ENCODE results near the gene SH2D4B.
A peak's percentile ranks its signal among the peaks of the same experiment; 100 is the strongest.
"Not testable (repeated sequence)": the region's sequence is repeated elsewhere in the genome, so short reads cannot be mapped to it uniquely, and the experiment has no call there.

Gene SH2D4B

GRCh38 chr10:80534059-80534458 is 3.6 kb upstream of the SH2D4B start:
- not testable (repeated sequence) for H3K9ac ChIP-seq (ENCODE audit: low read length); H3K4me3 ChIP-seq (ENCODE audit: low read length); H3K27ac ChIP-seq (ENCODE audit: low read depth, low read length); H3K36me3 ChIP-seq (ENCODE audit: control insufficient read depth, insufficient read depth, low read length); H3K4me1 ChIP-seq (ENCODE audit: control insufficient read depth, insufficient read depth, low read length); H3K27me3 ChIP-seq (ENCODE audit: control insufficient read depth, insufficient read depth, low read length)

- not testable (repeated sequence) for H3K4me3 ChIP-seq (ENCODE audit: low read length); H3K27me3 ChIP-seq (ENCODE audit: control insufficient read depth, insufficient read depth, low read length); H3K27ac ChIP-seq (ENCODE audit: low read depth, low read length); H3K36me3 ChIP-seq (ENCODE audit: control insufficient read depth, insufficient read depth, low read length); H3K9ac ChIP-seq (ENCODE audit: low read length); H3K4me1 ChIP-seq (ENCODE audit: control insufficient read depth, insufficient read depth, low read length)
These were observed 3.1 kb upstream of the SH2D4B start for GRCh38 chr10:80534646-80535045.

- Histone ChIP-seq H3K27me3 (ENCODE audit: control insufficient read depth, insufficient read depth, low read length) (no peaks in the 10 kb centered on the region), H3K27ac (ENCODE audit: low read depth, low read length) (no peak overlapping the region), H3K4me1 (ENCODE audit: control insufficient read depth, insufficient read depth, low read length) (no peaks in the 10 kb centered on the region), H3K9ac (ENCODE audit: low read length) (no peak overlapping the region), H3K36me3 (ENCODE audit: control insufficient read depth, insufficient read depth, low read length) (no peaks in the 10 kb centered on the region), H3K4me3 (ENCODE audit: low read length) (peak overlapping the region; percentile 67)
These were observed 1.9 kb upstream of the SH2D4B start for GRCh38 chr10:80535671-80536360.

DNA sequence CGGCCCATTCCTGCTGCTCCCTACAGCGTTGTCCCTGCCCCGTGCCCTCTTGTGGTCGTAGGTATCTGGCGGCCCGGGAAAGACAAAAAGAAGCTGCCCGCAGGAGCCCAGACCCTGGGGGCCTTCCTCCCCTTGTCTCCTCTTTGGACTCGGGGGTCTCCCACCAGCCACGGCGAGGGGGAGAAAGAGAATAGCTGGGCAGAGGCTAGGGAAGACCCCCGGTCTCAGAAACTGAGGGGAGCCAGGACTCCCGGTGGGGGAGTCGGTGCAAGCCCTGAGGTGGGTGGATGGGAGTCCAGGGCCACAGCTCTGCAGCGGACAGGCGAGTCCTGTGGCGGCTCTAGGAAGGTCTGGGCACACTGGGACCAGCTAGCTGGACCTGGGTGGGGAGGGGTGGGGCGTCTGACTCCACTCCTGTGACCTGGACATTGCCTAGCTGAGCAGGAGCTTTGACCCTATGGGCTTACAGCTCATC is 1.3 kb upstream of the SH2D4B start:
- H3K27ac ChIP-seq (ENCODE audit: low read depth, low read length) = no peak overlapping the region
- no peak overlapping the region for H3K9ac ChIP-seq (ENCODE audit: low read length)
- H3K4me1 ChIP-seq (ENCODE audit: control insufficient read depth, insufficient read depth, low read length) = no peaks in the 10 kb centered on the region
- no peaks in the 10 kb centered on the region for H3K36me3 ChIP-seq (ENCODE audit: control insufficient read depth, insufficient read depth, low read length)
- no peaks in the 10 kb centered on the region for H3K27me3 ChIP-seq (ENCODE audit: control insufficient read depth, insufficient read depth, low read length)
- H3K4me3 ChIP-seq (ENCODE audit: low read length) = peak overlapping the region; percentile 67

- H3K4me1 ChIP-seq (ENCODE audit: control insufficient read depth, insufficient read depth, low read length) = no peaks in the 10 kb centered on the region
- H3K4me3 ChIP-seq (ENCODE audit: low read length) = no peak overlapping the region
- H3K36me3 ChIP-seq (ENCODE audit: control insufficient read depth, insufficient read depth, low read length) = no peaks in the 10 kb centered on the region
- H3K27me3 ChIP-seq (ENCODE audit: control insufficient read depth, insufficient read depth, low read length) = no peaks in the 10 kb centered on the region
- H3K27ac ChIP-seq (ENCODE audit: low read depth, low read length) = no peak overlapping the region
- H3K9ac ChIP-seq (ENCODE audit: low read length) = no peak overlapping the region
These were observed 491 bp upstream of the SH2D4B start for GRCh38 chr10:80537086-80537735.

DNA sequence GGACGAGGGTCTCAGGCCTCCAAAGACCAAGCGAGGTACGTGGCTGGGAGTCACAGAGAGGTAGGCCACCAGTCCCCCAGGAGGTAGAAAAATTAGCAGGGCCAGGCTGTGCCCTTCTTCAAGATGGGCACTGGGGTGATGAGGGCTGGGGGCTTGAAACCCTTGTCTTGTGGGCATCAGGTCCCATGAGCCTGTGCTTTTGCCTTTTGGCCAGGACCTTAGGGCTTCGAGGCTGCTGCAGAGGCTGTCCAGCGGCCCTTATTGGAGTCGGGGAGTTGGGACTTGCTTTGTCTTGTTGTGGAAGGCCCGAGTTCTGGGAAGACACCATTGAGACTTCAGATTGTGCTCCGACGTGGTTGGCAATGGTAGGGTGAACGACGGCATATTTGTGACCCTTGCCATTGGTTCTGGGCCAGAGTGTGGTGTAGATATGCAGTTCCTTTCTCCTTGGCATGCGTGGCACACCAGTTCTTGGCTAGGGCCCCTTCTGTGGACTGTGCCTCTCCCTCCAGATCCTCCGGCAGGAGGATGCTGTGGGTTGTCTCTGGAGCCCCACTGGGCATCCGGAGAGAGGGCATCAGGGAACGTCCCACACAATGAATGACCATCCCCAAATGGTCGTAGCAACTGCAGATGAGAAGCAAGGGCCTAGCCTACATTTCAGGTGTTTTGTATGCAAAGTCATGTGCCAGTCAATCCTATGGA is 931 bp downstream of the SH2D4B start:
- Histone ChIP-seq H3K4me1 (ENCODE audit: control insufficient read depth, insufficient read depth, low read length) (no peaks in the 10 kb centered on the region), H3K9ac (ENCODE audit: low read length) (no peak overlapping the region), H3K27ac (ENCODE audit: low read depth, low read length) (no peak overlapping the region), H3K4me3 (ENCODE audit: low read length) (no peak overlapping the region), H3K27me3 (ENCODE audit: control insufficient read depth, insufficient read depth, low read length) (no peaks in the 10 kb centered on the region), H3K36me3 (ENCODE audit: control insufficient read depth, insufficient read depth, low read length) (no peaks in the 10 kb centered on the region)

- Histone ChIP-seq H3K27me3 (ENCODE audit: control insufficient read depth, insufficient read depth, low read length) (no peaks in the 10 kb centered on the region), H3K27ac (ENCODE audit: low read depth, low read length) (no peak overlapping the region), H3K4me3 (ENCODE audit: low read length) (no peak overlapping the region), H3K9ac (ENCODE audit: low read length) (no peak overlapping the region), H3K4me1 (ENCODE audit: control insufficient read depth, insufficient read depth, low read length) (no peaks in the 10 kb centered on the region), H3K36me3 (ENCODE audit: control insufficient read depth, insufficient read depth, low read length) (no peaks in the 10 kb centered on the region)
These were observed 1.8 kb downstream of the SH2D4B start for GRCh38 chr10:80539421-80540031.

DNA sequence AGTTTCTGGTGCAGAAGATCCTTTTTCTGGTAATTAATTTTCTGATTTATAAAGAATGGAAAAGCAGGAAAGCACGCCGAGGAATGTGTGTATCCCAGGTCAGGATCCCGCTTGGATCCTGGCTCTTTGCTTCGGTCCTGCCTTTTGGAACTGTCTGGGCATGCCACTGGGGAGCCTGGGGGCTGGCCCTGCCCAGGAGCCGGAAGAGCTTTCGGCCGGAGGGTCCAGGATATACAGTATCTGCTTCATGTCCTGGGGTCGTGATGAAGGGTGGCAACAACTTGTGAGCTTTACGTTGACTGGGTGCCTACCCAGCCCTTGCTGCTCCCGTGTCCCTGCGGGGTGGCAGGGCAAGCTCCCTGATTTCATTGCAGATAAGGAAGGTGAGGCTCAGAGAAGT is 2.4 kb downstream of the SH2D4B start:
- H3K27ac ChIP-seq (ENCODE audit: low read depth, low read length) = no peak overlapping the region
- H3K36me3 ChIP-seq (ENCODE audit: control insufficient read depth, insufficient read depth, low read length) = no peaks in the 10 kb centered on the region
- no peaks in the 10 kb centered on the region for H3K4me1 ChIP-seq (ENCODE audit: control insufficient read depth, insufficient read depth, low read length)
- H3K9ac ChIP-seq (ENCODE audit: low read length) = no peak overlapping the region
- H3K4me3 ChIP-seq (ENCODE audit: low read length) = no peak overlapping the region
- H3K27me3 ChIP-seq (ENCODE audit: control insufficient read depth, insufficient read depth, low read length) = no peaks in the 10 kb centered on the region

GRCh38 chr10:80540618-80540980 is 2.9 kb downstream of the SH2D4B start:
- H3K4me3 ChIP-seq (ENCODE audit: low read length) = no peak overlapping the region
- no peaks in the 10 kb centered on the region for H3K36me3 ChIP-seq (ENCODE audit: control insufficient read depth, insufficient read depth, low read length)
- no peak overlapping the region for H3K9ac ChIP-seq (ENCODE audit: low read length)
- no peaks in the 10 kb centered on the region for H3K27me3 ChIP-seq (ENCODE audit: control insufficient read depth, insufficient read depth, low read length)
- H3K27ac ChIP-seq (ENCODE audit: low read depth, low read length) = no peak overlapping the region
- H3K4me1 ChIP-seq (ENCODE audit: control insufficient read depth, insufficient read depth, low read length) = no peaks in the 10 kb centered on the region

GRCh38 chr10:80540981-80541750 is 3.5 kb downstream of the SH2D4B start:
- Histone ChIP-seq H3K36me3 (ENCODE audit: control insufficient read depth, insufficient read depth, low read length) (no peaks in the 10 kb centered on the region), H3K27me3 (ENCODE audit: control insufficient read depth, insufficient read depth, low read length) (no peaks in the 10 kb centered on the region), H3K27ac (ENCODE audit: low read depth, low read length) (no peak overlapping the region), H3K4me3 (ENCODE audit: low read length) (no peak overlapping the region), H3K9ac (ENCODE audit: low read length) (no peak overlapping the region), H3K4me1 (ENCODE audit: control insufficient read depth, insufficient read depth, low read length) (no peaks in the 10 kb centered on the region)

- no peaks in the 10 kb centered on the region for H3K4me1 ChIP-seq (ENCODE audit: control insufficient read depth, insufficient read depth, low read length)
- H3K27ac ChIP-seq (ENCODE audit: low read depth, low read length) = no peak overlapping the region
- no peak overlapping the region for H3K4me3 ChIP-seq (ENCODE audit: low read length)
- H3K27me3 ChIP-seq (ENCODE audit: control insufficient read depth, insufficient read depth, low read length) = no peaks in the 10 kb centered on the region
- no peak overlapping the region for H3K9ac ChIP-seq (ENCODE audit: low read length)
- H3K36me3 ChIP-seq (ENCODE audit: control insufficient read depth, insufficient read depth, low read length) = no peaks in the 10 kb centered on the region
These were observed 4.4 kb downstream of the SH2D4B start for GRCh38 chr10:80542053-80542452.
